ENCODE results near the gene UNC45A.

DNA sequence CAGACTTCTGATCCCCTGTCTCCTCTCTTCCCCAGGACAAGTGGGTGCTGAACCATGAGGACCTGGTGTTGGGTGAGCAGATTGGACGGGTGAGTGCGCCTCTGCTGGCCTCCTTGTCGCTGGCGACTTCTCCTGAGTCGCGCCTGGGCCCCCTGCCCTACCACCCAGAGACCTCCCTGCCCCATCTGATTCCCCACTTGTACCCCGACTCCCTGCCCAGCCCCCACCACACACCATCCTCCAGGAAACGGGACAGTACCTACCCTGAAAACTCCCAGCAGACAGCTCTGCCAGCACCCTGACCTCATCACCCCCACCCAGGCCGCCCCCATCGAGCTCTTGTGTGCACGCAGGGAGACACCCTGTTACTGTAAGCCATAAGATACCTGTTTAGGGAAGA lies 43.1 kb upstream of the UNC45A start:
- TF ChIP-seq, protein P1, sequence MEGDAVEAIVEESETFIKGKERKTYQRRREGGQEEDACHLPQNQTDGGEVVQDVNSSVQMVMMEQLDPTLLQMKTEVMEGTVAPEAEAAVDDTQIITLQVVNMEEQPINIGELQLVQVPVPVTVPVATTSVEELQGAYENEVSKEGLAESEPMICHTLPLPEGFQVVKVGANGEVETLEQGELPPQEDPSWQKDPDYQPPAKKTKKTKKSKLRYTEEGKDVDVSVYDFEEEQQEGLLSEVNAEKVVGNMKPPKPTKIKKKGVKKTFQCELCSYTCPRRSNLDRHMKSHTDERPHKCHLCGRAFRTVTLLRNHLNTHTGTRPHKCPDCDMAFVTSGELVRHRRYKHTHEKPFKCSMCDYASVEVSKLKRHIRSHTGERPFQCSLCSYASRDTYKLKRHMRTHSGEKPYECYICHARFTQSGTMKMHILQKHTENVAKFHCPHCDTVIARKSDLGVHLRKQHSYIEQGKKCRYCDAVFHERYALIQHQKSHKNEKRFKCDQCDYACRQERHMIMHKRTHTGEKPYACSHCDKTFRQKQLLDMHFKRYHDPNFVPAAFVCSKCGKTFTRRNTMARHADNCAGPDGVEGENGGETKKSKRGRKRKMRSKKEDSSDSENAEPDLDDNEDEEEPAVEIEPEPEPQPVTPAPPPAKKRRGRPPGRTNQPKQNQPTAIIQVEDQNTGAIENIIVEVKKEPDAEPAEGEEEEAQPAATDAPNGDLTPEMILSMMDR (conservative IDR thresholded peaks at IDR 0.05; ENCODE audit: low read depth, low read length): no peak
- TF ChIP-seq EZH2 (IDR thresholded peaks at IDR 0.05; ENCODE audit: low read length, unreplicated experiment): no peak
- no peak for TF ChIP-seq EZH2phosphoT487 (IDR thresholded peaks at IDR 0.05; ENCODE audit: borderline replicate concordance, low read length)
